T-cell (primary cell): ENCODE measurements around the gene CEACAM20. TPM values are rescaled to one million over a fixed set of nuclear protein-coding genes. Genes with fewer than 3 reads are reported as not detected.

Experiments
- ATAC-seq, 4 experiments: fragments of 200-7000 bp in 3 of 4; fragments of 150-1000 bp in 1 of 4; cut with Tn5 transposase; replicated peaks in 1 of 4; 1 replicate in 3 of 4; 2 replicates in 1 of 4; pipeline ENCODE4 v1.10.0; 2021; ENCODE audit warnings: moderate library complexity in 3 of 4, mild to moderate bottlenecking in 2 of 4, moderate number of reproducible peaks in 1 of 4
- CTCF ChIA-PET, 2 donors: fragments of 300-600 bp; sonication (Branson Sonifier 250); formaldehyde crosslinking; loops; one replicate each; lab custom pipeline; 2022; ENCODE audit warnings: antibody characterized with exemption in 2 of 2; lab: Charles Lee
- POLR2A ChIA-PET, 2 donors: fragments of 300-600 bp; sonication (Branson Sonifier 250); formaldehyde crosslinking; loops; one replicate each; lab custom pipeline; 2022; ENCODE audit warnings: antibody characterized with exemption in 2 of 2; lab: Charles Lee
- DNase-seq, 35 experiments: peaks; one replicate each; pipeline versions ENCODE4 v3.0.0 to v3.0.0-alpha.2; 2013 to 2023
- H3K27ac ChIP-seq: one replicate; pipeline ENCODE4 v1.5.1; 2013; ENCODE audit warnings: low read length
- H3K27me3 ChIP-seq, 2 experiments: replicated peaks in 1 of 2; 1 replicate in 1 of 2; 2 replicates in 1 of 2; pipeline versions ENCODE4 v1.6.1 to v1.7.0; 2013; ENCODE audit warnings: low read length in 1 of 2, mixed read lengths in 1 of 2; ENCODE audit not compliant: control insufficient read depth in 2 of 2, insufficient read depth in 2 of 2; ENCODE audit errors: extremely low read depth in 1 of 2
- H3K36me3 ChIP-seq, 2 donors: 1 replicate in 1 of 2; 2 replicates in 1 of 2; pipeline versions ENCODE4 v1.6.1 to v1.7.0; 2013; ENCODE audit warnings: low read length in 1 of 2; ENCODE audit not compliant: control insufficient read depth in 2 of 2, insufficient read depth in 1 of 2; ENCODE audit errors: extremely low read depth in 1 of 2
- H3K4me1 ChIP-seq, 2 experiments: 1 replicate in 1 of 2; 2 replicates in 1 of 2; pipeline versions ENCODE4 v1.6.1 to v1.7.0; 2013; ENCODE audit warnings: low read length in 2 of 2, mixed read lengths in 1 of 2; ENCODE audit not compliant: insufficient read depth in 2 of 2, control insufficient read depth in 1 of 2; ENCODE audit errors: extremely low read depth in 1 of 2
- H3K4me3 ChIP-seq, 2 donors: 1 replicate in 1 of 2; 2 replicates in 1 of 2; pipeline versions ENCODE4 v1.5.1 to v1.7.0; 2013; ENCODE audit warnings: mild to moderate bottlenecking in 2 of 2, low read length in 1 of 2, moderate library complexity in 1 of 2; ENCODE audit not compliant: control insufficient read depth in 1 of 2; ENCODE audit errors: extremely low read depth in 1 of 2
- H3K9me3 ChIP-seq: 2 replicates; pipeline ENCODE4 v1.7.0; 2013
- H3K27ac Mint-ChIP-seq, 2 donors: one replicate each; pipeline ENCODE4 v1.8.0; 2020 to 2021; ENCODE audit warnings: mild to moderate bottlenecking in 2 of 2, mixed read lengths in 2 of 2
- H3K27me3 Mint-ChIP-seq, 2 donors: one replicate each; pipeline ENCODE4 v1.8.0; 2021 to 2022; ENCODE audit warnings: mixed read lengths in 2 of 2
- H3K36me3 Mint-ChIP-seq: one replicate; pipeline ENCODE4 v1.8.0; 2021; ENCODE audit warnings: mixed read lengths
- H3K4me1 Mint-ChIP-seq, 3 donors: one replicate each; pipeline ENCODE4 v1.8.0; 2020 to 2022; ENCODE audit warnings: mixed read lengths in 3 of 3, mild to moderate bottlenecking in 1 of 3
- H3K4me3 Mint-ChIP-seq, 3 donors: one replicate each; pipeline ENCODE4 v1.8.0; 2020 to 2022; ENCODE audit warnings: mild to moderate bottlenecking in 3 of 3, mixed read lengths in 3 of 3, moderate library complexity in 3 of 3
- H3K9me3 Mint-ChIP-seq, 3 donors: one replicate each; pipeline ENCODE4 v1.8.0; 2020 to 2022; ENCODE audit warnings: mixed read lengths in 3 of 3
- WGBS: methylation state at CpG from one replicate; pipeline ENCODE4 v1.1.5; 2013; ENCODE audit warnings: missing lambda C conversion rate; ENCODE audit not compliant: insufficient coverage; 5-methylcytosine and 5-hydroxymethylcytosine counted together
- total RNA-seq, 35 experiments: library from RNA in 6 of 35; stranded (reverse) in 6 of 35; fragments of 120-200 nt in 1 of 35; gene quantifications; one replicate each; pipeline versions ENCODE4 v1.2.1 to v1.2.4 and lab custom pipeline; 2013 to 2026

CEACAM20 gene
- total RNA-seq, 5 donors from 2014 or later (not counting 1 experiment from before 2014, with no cell fraction given): not detected

GRCh38 chr19:44525721-44526430 is 3.6 kb downstream of the CEACAM20 start:
- no peak for ATAC-seq
- POLR2A ChIA-PET: no interaction called here

GRCh38 chr19:44521370-44521769 is 8.1 kb downstream of the CEACAM20 start:
- Mint-ChIP-seq H3K4me3 (no peak overlapping the region), H3K9me3 (peaks cover 0 to 7% (median 0%) of the 10 kb centered on the region in 3 donors), H3K27ac (no peak overlapping the region), H3K27me3 (peaks cover 0 to 2% of the 10 kb centered on the region in 2 donors), H3K36me3 (no peaks in the 10 kb centered on the region), H3K4me1 (no peaks in the 10 kb centered on the region)
- no peaks in the 10 kb centered on the region for H3K36me3 ChIP-seq
- ATAC-seq (no peak), DNase-seq (no peak)
- H3K27me3 ChIP-seq: peaks cover 0 to 17% of the 10 kb centered on the region in 2 experiments
- no peaks in the 10 kb centered on the region for H3K4me1 ChIP-seq
- CTCF ChIA-PET: no interaction called here
- H3K4me3 ChIP-seq: no peak overlapping the region
- H3K9me3 ChIP-seq: no peaks in the 10 kb centered on the region
- 83% methylated on average over 2 of the region's 2 CpGs for WGBS
- H3K27ac ChIP-seq: no peak overlapping the region
- POLR2A ChIA-PET: no interaction called here

More at GRCh38 chr19:44525721-44526430, 3.6 kb downstream of the CEACAM20 start:
- Histone ChIP-seq H3K36me3 (no peaks in the 10 kb centered on the region), H3K9me3 (no peaks in the 10 kb centered on the region), H3K4me3 (no peak overlapping the region), H3K27ac (no peak overlapping the region), H3K4me1 (no peaks in the 10 kb centered on the region), H3K27me3 (peaks cover 2 to 27% of the 10 kb centered on the region in 2 experiments)
- no peak for DNase-seq
- H3K4me1 Mint-ChIP-seq: no peaks in the 10 kb centered on the region
- H3K4me3 Mint-ChIP-seq: no peak overlapping the region
- peaks cover 11 to 17% of the 10 kb centered on the region in 2 donors for H3K27me3 Mint-ChIP-seq
- CTCF ChIA-PET: interaction anchor here in 1 of 2 donors (0.6 kb wide), 1 partner anchor 204 kb away, joined by 5 read pairs; no protein-coding TSS in a partner anchor
- H3K36me3 Mint-ChIP-seq: no peaks in the 10 kb centered on the region
- no peak overlapping the region for H3K27ac Mint-ChIP-seq
- WGBS: 51% methylated on average over 3 of the region's 4 CpGs
- H3K9me3 Mint-ChIP-seq: peaks cover 2 to 12% (median 4%) of the 10 kb centered on the region in 3 donors

GRCh38 chr19:44517146-44517545 is 12.3 kb downstream of the CEACAM20 start:
- no peak overlapping the region for H3K27ac Mint-ChIP-seq
- no peaks in the 10 kb centered on the region for H3K36me3 ChIP-seq
- H3K4me1 ChIP-seq: no peaks in the 10 kb centered on the region
- DNase-seq (no peak), ATAC-seq (no peak)
- no peaks in the 10 kb centered on the region for H3K36me3 Mint-ChIP-seq
- ChIA-PET POLR2A (no interaction called here), CTCF (no interaction called here)
- H3K27me3 Mint-ChIP-seq: peaks cover 0 to 8% of the 10 kb centered on the region in 2 donors
- no peak overlapping the region for H3K4me3 ChIP-seq
- no peak overlapping the region for H3K4me3 Mint-ChIP-seq
- no peaks in the 10 kb centered on the region for H3K4me1 Mint-ChIP-seq
- 71% methylated on average over 5 of the region's 7 CpGs for WGBS
- H3K27me3 ChIP-seq: peaks cover 0 to 18% of the 10 kb centered on the region in 2 experiments
- H3K9me3 Mint-ChIP-seq: peaks cover 0 to 11% (median 7%) of the 10 kb centered on the region in 3 donors
- no peak overlapping the region for H3K27ac ChIP-seq
- H3K9me3 ChIP-seq: no peaks in the 10 kb centered on the region

GRCh38 chr19:44515907-44516306 is 13.6 kb downstream of the CEACAM20 start:
- peaks cover 0 to 21% (median 10%) of the 10 kb centered on the region in 3 donors for H3K9me3 Mint-ChIP-seq
- no peak overlapping the region for H3K27ac ChIP-seq
- H3K4me3 ChIP-seq: no peak overlapping the region
- ChIA-PET CTCF (interaction anchor here in 1 of 2 donors (0.6 kb wide), 1 partner anchor 15 kb away, joined by 3 read pairs; the partner anchor contains the start of gene ZNF180), POLR2A (no interaction called here)
- DNase-seq (no peak), ATAC-seq (no peak)
- no peak overlapping the region for H3K4me3 Mint-ChIP-seq
- no peaks in the 10 kb centered on the region for H3K9me3 ChIP-seq
- H3K27me3 Mint-ChIP-seq: peaks cover 3 to 15% of the 10 kb centered on the region in 2 donors
- H3K36me3 Mint-ChIP-seq: no peaks in the 10 kb centered on the region
- no peaks in the 10 kb centered on the region for H3K4me1 Mint-ChIP-seq
- WGBS: no CpG with 5 or more reads among the region's 1 CpG
- no peaks in the 10 kb centered on the region for H3K36me3 ChIP-seq
- H3K4me1 ChIP-seq: no peaks in the 10 kb centered on the region
- no peak overlapping the region for H3K27ac Mint-ChIP-seq
- peaks cover 0 to 19% of the 10 kb centered on the region in 2 experiments for H3K27me3 ChIP-seq

- no peaks in the 10 kb centered on the region for H3K36me3 Mint-ChIP-seq
- POLR2A ChIA-PET: no interaction called here
- no peak for ATAC-seq
- H3K27ac Mint-ChIP-seq: no peak overlapping the region
- Histone ChIP-seq H3K4me1 (no peaks in the 10 kb centered on the region), H3K4me3 (no peak overlapping the region), H3K36me3 (no peaks in the 10 kb centered on the region), H3K9me3 (no peaks in the 10 kb centered on the region), H3K27me3 (peaks cover 0 to 19% of the 10 kb centered on the region in 2 experiments), H3K27ac (no peak overlapping the region)
- DNase-seq: no peak
- no peak overlapping the region for H3K4me3 Mint-ChIP-seq
- H3K27me3 Mint-ChIP-seq: peaks cover 3 to 22% of the 10 kb centered on the region in 2 donors
- WGBS: no CpG with 5 or more reads among the region's 3 CpGs
- peaks cover 4 to 26% (median 10%) of the 10 kb centered on the region in 3 donors for H3K9me3 Mint-ChIP-seq
- CTCF ChIA-PET: no interaction called here
- H3K4me1 Mint-ChIP-seq: no peaks in the 10 kb centered on the region
These were observed 14.4 kb downstream of the CEACAM20 start for GRCh38 chr19:44515031-44515430.

- peaks cover 21 to 37% of the 10 kb centered on the region in 2 donors for H3K27me3 Mint-ChIP-seq
- no peak overlapping the region for H3K27ac ChIP-seq
- no CpG with 5 or more reads among the region's 12 CpGs for WGBS
- no peaks in the 10 kb centered on the region for H3K36me3 ChIP-seq
- H3K9me3 Mint-ChIP-seq: peaks cover 18 to 43% (median 19%) of the 10 kb centered on the region in 3 donors
- H3K27ac Mint-ChIP-seq: no peak overlapping the region
- ChIA-PET POLR2A (interaction anchor here in 1 of 2 donors (0.7 kb wide), 1 partner anchor 531 kb away, joined by 10 read pairs; no protein-coding TSS in a partner anchor), CTCF (no interaction called here)
- peaks cover 0 to 16% of the 10 kb centered on the region in 2 experiments for H3K27me3 ChIP-seq
- H3K36me3 Mint-ChIP-seq: no peaks in the 10 kb centered on the region
- H3K4me3 ChIP-seq: no peak overlapping the region
- no peak overlapping the region for H3K4me3 Mint-ChIP-seq
- ATAC-seq (no peak), DNase-seq (peak in 3 of 35 experiments; percentile 4 to 13 (median 9))
- H3K4me1 ChIP-seq: no peaks in the 10 kb centered on the region
- H3K9me3 ChIP-seq: no peaks in the 10 kb centered on the region
- no peaks in the 10 kb centered on the region for H3K4me1 Mint-ChIP-seq
These were observed 16.9 kb downstream of the CEACAM20 start for GRCh38 chr19:44512326-44513298.
